NCI-H1930 (cell line): ENCODE results near the gene LRRC45.

Experiments
- DNase-seq, 2 experiments: peaks; one replicate each; lab custom pipeline; 2025; lab: John Stamatoyannopoulos, UW

Gene LRRC45

DNA sequence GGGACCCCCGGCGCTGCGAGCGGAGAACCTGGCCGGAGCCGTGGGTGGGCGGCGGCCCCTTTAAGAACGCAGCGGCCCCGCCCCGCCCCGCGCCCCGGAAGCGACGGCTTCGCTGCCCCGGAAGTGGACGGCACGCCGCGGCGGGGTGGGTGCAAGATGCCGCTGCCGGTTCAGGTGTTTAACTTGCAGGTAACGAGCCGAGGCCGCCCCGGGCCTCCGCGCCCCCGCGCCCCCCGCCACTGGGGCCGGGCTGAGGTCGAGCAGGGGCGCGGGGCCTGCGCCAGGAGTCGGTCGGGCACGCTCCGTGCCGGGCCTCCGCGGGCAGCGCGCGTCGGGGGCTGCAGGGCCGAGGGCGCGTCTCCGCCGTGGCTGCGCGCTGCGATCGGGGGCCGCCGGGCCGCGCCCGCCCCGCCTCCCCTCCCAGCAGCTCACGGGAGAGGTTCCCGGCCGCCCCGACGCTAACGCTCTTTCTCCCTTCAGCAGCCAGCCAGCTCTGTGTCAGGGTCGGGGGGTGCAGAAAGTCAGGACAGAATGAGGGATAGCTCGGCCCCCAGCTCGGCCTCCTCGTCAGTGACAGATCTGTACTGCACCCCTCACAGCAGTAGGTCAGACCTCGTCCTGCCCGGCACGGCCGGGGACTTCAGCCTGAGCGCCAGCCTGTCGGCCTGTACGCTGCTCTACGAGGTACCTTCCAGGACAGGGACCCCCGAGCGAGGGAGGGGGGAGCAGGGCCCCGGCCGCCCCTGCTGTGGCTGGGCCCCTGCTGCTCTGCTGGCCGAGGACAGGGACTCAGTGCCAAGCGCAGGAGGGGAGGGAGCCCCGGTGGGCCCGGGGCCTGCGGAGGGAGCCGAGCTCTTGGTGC, 28.9 kb downstream of the LRRC45 start, which contains the start of the genes GPS1 and RFNG:
TSS of gene GPS1 (plus strand) at position 123 of the 862 bp plus-strand sequence. CDS start at position 157, 34 bp downstream.
TSS of gene RFNG (minus strand) at position 36 of the 862 bp plus-strand sequence. CDS start 45 bp downstream, outside the sequence.
- DNase-seq: peak; percentile 55 to 74

DNA sequence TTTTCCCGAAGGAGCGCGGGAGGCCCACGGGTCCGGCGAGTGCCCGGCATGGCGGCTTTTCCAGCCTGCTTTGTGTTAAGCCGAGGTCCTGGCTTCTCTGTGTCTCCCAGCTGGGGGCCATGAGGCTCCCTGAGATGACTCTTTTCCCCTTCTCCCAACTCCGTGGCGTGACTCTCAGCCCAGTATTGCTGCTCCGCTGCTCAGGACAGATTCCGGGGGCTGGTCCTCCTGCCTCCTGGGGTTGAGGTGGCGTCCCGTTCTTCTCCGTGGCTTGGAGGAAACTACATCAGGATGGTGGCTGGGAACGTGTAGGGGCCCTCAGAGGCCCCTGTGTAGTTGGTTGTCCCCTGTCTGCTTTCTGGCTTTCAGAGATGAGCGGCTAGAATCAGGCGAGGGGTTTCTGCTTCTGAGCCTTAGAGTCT, 29.5 kb downstream of the LRRC45 start:
- no peak for DNase-seq

DNA sequence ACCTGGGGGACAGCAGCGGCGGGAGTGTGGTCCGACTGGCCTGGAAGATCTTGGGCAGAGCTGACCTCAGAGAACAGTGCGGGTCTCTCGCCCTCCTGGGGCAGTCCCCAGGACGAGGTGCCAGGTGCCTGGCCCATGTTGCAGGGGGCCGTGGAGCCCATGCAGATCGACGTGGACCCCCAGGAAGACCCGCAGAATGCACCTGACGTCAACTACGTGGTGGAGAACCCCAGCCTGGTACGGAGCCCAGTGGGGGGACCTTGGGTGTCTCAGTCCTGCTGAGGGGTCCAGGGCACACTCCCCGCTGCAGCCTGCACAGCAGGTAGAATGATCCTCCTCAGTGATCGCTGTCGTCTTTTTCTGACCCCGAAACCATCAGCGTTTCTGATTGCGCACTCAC, 30.0 kb downstream of the LRRC45 start:
- no peak for DNase-seq

DNA sequence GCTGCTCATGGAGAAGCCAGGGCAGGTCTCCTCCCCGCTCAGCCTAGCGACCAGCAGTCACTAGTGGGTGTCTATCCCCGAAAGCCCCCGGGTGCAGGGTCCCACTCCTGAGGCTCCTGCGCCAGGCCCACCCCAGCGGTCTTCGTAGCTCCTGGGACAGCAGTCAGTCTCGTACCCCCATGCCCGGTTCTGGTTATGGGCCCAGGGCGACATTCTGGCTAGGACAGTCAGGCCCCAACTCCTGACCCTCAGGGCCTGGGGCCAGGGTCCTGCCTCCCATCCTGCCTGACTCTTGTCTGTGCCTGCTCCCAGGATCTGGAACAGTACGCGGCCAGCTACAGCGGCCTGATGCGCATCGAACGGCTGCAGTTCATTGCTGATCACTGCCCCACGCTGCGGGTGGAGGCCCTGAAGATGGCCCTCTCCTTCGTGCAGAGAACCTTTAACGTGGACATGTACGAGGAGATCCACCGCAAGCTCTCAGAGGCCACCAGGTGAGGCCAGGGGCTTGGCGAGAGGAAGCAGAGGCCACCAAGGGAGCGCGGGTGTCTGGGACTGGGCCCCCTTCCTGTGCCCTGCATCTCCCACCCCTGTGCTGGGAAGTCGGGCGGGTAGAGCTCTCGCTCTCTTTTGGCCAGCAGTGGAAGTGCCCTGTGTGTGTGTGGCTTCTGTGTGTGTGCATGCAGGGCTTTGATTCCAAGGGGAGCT, 30.6 kb downstream of the LRRC45 start:
- no peak for DNase-seq

DNA sequence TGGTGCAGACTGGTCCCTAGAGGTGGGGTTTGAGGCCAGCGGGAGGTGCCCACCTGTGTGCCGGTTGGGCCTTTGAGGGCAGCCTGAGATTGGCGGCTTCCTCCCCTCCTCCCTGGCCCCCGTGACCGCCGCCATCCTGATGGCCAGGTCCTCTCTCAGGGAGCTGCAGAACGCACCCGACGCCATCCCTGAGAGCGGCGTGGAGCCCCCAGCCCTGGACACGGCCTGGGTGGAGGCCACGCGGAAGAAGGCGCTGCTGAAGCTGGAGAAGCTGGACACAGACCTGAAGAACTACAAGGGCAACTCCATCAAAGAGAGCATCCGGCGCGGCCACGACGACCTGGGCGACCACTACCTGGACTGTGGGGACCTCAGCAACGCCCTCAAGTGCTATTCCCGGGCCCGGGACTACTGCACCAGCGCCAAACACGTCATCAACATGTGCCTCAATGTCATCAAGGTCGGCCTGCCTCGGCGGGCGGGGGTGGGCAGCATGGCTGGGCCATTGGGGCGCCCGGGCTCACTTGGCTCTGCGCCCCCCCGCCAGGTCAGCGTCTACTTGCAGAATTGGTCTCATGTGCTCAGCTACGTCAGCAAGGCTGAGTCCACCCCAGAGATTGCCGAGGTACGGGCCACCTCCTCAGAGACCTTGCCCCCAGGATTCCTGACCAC, 31.4 kb downstream of the LRRC45 start:
- DNase-seq: no peak

DNA sequence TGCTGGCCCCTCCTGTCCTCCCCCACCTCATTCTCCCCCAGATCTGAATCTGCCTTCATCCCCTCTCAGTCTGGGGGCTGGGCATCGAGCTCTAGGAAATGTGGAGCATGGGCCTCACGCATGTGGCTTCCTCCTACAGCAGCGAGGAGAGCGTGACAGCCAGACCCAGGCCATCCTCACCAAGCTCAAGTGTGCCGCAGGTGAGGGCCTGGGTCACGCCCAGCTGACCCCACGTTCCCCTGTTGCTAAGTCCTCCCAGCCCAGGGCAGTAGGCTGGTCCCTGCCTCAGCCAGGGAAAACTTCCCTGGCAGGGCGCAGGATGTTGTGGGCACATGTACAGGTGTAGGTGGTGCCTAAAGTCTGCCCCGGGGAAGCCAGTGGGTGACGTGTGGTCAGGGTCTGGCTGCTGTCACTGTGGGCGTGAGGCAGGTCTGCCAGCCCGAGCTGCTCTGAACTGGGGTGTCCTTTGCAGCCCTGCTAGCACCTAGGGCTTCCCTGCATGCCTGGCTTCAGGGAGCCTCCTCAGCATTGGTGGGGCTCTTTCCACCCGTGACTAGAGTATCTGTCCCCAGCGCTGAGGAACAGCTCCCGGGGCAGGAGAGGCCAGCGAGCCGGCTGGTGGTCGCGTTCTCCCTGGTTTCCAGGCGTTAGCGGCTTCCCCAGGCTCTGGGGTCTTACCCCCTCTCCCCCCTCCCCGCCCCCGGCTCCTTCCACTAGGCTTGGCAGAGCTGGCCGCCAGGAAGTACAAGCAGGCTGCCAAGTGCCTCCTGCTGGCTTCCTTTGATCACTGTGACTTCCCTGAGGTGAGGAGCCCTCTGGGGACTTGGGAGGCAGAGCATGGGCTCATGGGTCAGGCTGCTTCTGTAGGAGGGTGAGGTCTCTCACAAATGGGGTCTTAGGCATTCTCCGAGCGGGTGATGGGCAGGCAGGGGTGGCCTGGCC, 32.2 kb downstream of the LRRC45 start:
- DNase-seq: no peak

DNA sequence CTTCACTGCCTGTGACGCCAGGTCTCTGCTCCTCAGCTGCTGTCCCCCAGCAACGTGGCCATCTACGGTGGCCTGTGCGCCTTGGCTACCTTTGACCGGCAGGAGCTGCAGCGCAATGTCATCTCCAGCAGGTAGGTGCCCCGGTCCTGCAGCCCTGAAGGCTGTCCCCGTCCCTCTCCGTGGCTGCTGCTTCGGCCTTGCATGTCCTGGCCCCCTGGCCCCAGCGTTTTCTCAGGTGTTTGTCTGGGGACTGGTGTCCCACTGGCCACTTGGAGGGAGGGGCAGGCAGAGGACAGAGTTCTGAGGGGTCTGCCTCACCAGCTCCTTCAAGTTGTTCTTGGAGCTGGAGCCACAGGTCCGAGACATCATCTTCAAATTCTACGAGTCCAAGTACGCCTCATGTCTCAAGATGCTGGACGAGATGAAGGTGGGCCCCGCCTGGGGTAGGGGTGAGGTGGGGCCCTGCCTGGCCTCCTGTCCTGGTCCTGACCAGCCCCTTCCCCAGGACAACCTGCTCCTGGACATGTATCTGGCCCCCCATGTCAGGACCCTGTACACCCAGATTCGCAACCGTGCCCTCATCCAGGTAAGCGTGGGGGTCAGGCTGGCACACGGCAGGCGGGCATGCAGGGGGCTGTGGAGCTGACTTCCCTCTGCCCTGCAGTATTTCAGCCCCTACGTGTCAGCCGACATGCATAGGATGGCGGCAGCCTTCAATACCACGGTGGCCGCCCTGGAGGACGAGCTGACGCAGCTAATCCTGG, 33.0 kb downstream of the LRRC45 start:
- DNase-seq: no peak

DNA sequence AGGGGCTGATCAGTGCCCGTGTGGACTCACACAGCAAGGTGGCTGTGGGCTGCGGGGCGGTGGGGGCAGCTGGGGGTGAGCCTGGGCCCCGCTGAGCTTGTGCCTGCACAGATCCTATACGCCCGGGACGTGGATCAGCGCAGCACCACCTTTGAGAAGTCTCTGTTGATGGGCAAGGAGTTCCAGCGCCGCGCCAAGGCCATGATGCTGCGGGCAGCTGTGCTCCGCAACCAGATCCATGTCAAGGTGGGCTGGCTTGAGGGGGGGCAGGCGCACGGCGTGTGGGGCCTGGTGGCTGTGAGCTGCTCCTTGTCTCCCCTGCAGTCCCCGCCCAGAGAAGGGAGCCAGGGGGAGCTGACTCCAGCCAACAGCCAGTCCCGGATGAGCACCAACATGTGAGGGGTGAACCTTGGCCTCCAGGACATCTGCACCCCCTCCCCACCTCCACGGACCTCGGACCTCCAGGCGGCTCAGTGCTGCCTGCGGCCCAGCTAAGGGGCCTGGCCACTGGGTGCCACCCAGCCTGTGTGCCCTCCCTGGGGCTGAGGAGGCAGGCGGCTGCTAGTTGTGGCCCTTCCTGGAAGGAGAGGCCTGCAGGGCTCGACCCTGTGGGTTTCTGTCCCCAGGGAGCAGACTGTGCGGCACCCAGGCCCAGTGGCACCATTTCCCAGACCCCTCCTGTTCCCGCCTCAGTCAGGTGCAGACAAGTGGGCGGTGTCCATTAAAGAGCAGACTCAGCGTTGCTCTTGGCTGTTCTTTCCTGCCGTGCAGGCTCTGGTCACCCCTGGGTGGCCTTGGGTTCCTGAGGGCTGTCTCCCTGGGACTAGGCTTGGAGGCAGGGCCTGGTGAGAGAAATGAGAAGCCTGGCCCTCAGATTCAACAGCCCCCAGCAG, 33.9 kb downstream of the LRRC45 start:
- DNase-seq: no peak

DNA sequence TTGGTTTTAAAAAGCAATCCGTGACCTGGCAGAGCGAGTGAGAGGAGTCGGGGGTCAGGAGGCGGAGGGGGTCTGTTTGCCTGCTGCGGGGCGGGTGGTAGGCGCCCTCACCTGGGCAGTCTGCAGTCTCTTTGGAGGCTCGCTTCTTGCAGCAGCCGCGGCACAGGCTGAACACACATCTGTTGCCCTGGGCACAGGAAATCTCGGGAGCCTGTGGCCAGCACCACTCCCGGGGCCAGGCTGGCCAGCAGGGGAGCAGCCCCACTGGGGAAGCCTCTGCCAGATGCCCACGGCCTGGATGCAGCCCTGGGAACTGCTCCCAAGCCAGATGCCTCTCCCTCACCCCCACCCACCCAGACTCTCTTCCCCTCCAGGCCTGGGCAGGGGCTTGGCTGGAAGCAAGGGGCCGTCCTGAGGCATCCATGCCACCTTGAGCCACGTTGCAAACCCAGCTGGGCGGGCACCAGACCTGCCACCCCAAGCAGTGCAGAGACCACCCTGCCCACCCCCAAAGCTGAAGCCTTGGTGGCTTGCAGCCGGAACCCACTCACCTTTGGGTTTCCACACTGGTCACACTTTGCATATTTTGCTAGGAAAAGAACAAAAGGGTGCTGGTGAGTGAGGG, 35.2 kb downstream of the LRRC45 start:
- no peak for DNase-seq

DNA sequence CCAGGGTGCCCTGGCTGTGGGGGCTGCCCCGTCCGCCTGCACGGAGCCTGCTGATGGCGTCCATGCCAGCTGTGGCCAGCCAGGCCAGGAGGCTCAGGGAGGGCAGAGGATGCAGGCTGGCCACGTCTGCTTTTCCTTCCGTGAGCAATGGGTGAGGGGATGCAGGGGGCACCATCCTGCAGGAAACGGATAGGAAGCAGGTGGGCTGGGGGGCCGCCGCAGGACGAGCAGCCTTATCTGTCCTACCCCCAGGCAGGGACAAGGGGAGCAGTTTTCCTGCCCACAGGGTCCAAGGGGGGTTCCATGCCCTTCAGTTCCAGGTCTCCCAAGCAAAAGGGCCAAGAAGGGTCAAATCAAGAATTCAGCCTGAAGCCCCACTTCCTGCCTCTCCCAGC, 35.7 kb downstream of the LRRC45 start:
- no peak for DNase-seq

DNA sequence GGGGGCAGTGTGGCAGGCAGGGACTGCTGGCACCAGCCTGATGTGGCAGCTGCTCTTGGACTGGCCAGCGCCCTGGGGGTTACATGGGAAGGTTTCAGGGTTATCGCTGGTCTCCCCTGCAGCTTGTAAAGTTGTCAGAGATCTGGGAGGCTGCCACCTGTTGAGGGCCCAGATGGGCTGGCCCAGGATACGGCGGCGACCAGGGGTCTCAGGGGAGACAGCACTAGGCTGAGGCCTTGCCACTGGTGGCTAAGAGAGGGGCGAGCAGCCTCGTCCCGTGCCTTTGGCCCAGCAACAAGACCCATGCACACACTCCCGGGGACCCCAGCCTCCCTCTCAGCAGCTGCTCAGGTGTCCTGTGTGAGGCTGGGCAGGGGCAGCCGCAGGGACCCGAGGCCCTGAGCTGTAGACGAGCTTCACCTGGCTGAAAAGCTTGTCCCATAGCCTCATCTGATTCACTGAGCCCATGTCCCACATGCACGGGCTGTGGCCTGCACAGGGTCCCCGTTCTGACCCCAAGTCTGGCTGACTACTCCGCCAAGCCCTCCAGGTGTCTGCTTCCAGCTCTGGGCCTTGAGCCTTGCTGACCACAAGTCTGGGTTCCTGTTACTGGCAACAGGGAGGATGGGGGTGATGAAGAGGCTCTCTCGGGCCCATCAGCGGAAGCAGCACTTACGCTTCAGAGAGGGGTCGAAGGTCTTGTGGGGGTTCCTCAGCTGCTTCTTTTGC, 36.3 kb downstream of the LRRC45 start:
- no peak for DNase-seq

DNA sequence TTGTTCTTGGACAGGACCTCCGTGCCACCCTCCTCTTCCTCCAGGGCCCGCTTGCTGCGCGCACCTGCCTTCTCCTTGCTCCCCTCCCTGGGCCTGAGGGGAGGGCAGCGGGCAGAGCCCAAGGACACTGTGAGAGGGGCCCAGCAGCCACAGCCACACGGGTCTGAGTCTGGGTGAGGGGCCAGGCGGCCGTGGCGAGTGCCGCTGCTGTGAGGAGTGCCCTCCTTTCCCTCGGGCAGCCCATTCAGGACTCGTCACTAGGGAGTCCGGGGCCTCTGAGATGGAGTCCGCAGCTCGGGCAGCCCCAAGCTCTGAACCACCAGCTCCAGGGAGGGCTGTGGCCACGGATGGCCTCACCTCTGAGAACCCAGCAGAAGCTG, 36.9 kb downstream of the LRRC45 start:
- no peak for DNase-seq

DNA sequence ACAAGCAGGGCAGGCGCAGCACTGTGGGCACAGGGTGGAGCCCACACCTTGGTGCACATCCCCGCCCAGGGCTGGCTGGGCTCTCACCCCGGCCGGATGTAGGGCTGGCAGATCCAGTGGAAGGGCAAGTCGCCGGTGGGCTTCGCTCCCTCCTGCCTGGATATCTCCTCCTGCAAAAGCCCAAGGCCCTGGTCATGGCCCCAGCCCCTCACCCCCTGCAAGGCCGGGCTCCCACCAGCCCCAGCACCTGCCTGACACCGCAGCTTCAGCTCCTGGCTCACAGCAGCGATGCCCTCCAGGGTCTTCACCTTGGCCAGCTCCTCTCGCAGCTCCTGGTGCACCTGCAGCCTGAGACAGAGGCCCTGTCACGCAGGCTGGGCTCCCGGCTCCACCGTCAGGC, 37.5 kb downstream of the LRRC45 start:
- DNase-seq: no peak

DNA sequence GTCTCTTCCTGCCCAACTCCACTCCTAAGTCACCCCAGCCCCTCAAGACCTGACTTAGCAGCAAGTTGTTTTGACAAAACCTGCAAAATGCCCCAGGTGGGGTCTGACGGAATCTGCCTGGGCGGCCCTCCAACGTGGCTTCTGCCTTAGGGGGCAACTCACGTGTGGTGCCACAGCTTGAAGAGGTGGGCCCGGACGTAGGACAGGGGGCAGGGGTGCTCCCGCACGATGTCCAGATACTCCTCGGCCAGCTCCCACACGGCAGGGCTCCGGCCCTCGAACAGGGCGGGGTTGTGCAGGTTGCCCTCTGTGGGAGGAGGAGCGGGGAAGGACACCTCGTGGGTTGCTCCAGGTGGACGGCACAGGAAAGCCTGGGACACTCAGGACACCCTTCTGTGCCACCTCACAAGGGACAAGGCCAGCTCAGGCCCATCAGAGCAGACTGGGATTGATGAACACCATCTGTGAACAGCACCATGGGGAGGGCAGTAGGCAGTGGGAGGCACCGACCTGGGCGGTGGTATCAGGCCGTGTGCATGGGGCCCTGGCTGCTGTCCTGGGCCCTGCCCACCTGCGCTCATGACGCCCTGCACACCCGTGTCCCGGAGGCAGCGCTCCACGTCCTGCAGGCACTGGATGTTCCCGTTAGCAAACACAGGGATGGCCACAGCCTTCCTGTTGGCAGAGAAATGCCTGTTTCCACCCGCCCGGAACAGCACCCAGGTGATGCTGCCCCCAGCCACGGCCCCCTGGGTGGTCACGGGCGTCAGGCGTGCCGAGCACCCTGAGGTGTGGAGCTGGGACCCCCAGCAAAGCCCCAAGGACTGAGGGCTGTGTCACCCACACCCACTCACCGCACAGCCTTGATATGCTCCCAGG, 38.2 kb downstream of the LRRC45 start:
- no peak for DNase-seq

DNA sequence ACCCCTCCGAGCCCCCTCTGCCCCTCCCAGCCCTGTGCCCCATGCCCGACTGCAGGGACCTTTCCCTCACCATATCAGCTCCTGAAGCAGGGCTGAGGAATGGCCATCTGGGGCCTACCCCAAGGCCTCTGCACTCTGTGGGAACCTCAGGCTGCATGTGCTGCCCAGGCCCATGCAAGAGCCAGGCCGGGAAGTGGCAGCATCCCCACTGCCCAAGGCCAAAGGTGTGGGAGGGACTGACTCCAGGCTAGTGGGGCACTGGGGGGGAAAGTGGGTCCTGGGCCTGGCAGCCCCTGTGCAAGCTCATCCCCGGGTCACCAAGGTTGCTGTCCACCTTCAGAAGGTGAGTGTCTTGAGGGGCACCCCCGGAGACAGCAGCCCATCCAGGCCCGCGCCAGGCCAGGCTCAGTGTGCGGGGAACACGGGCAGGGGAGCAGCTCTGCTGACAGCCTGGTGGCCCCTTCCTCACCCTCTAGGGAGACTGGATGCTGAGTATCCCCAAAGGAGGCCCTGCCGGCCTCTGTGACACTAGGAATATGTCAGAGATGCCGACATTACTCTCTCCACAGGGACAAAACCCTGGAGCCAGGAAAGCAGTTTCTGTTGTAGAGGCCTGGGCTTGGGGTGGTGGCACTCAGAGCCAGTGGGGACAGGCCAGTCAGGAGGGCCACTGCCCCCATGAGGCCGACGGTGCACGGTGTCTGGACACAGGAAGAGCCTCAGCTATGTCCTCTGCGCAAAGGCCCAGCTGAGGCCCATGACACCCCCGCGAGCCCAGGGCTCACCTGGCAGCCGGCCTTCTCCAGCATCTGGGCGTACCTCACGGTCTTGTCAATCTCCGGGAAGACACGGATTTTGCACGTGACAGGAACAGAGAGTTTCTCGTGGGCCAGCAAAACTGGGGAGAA, 39.2 kb downstream of the LRRC45 start:
- DNase-seq: no peak

DNA sequence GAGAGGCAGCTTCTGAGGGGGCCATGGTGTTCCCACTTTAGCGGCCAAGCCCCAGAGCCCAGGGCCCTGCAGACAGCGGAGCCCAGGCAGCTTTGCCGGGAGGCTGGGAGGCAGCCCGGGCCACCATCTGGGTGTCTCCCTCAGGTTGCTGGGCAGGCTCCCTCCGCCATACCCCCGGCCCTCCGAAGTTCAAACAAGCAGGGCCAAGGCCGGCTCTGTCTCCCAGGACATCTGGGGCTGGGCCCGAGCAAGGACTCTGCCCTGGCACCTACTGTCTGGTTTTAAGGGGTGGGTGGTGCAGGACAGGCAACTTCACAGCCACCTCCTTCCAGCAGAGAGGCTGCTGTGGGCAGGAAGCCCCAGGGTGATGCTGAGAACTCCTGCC, 39.9 kb downstream of the LRRC45 start:
- DNase-seq: no peak
